ENCODE data around the gene AMDHD1. TPM values are rescaled to one million over a fixed set of nuclear protein-coding genes. Genes with fewer than 3 reads are reported as not detected.

AMDHD1 gene
- total and polyA plus RNA-seq, 2 of the 4 experiments (the other 2 are of a cell fraction), result under 0.01 TPM; not detected in 1

- Histone ChIP-seq H3K14ac (replicated peaks; ENCODE audit: low read depth, low read length) (no peak overlapping the region), H3K9me3 (ENCODE audit: control insufficient read depth, insufficient read depth, low read length) (no peaks in the 10 kb centered on the region), H2BK15ac (ENCODE audit: low read depth, low read length) (no peak overlapping the region), H2BK5ac (ENCODE audit: low read depth, low read length, poor library complexity, severe bottlenecking) (no peak overlapping the region), H4K8ac (ENCODE audit: low read depth in 2 of 2, low read length in 2 of 2) (no peak overlapping the region), H3K27me3 (ENCODE audit: control insufficient read depth, insufficient read depth, low read length) (peaks cover 3% of the 10 kb centered on the region), H3K27ac (ENCODE audit: insufficient read depth, low read length) (no peak overlapping the region), H2BK20ac (ENCODE audit: low read depth, low read length) (no peak overlapping the region), H2AK5ac (ENCODE audit: low read depth, low read length) (no peak overlapping the region), H4K5ac (ENCODE audit: low read depth, low read length) (no peak overlapping the region), H2AFZ (replicated peaks; ENCODE audit: low read length, poor library complexity) (no peak overlapping the region), H2BK120ac (ENCODE audit: low read depth, low read length) (no peak overlapping the region), H3K4me3 (ENCODE audit: insufficient read depth, low read depth, low read length) (no peak overlapping the region), H3K56ac (ENCODE audit: extremely low read depth, insufficient read depth, low read length) (no peak overlapping the region), H3K4me1 (ENCODE audit: control insufficient read depth, insufficient read depth, low read length) (no peaks in the 10 kb centered on the region), H3K18ac (ENCODE audit: low read depth, low read length) (no peak overlapping the region), H3K79me1 (ENCODE audit: low read depth in 1 of 2, low read length in 2 of 2) (no peaks in the 10 kb centered on the region), H3K36me3 (ENCODE audit: control insufficient read depth, insufficient read depth, low read length) (no peaks in the 10 kb centered on the region), H3K9me1 (ENCODE audit: insufficient read depth, low read length) (no peaks in the 10 kb centered on the region), H4K20me1 (ENCODE audit: insufficient read depth, low read length) (no peaks in the 10 kb centered on the region), H4K91ac (ENCODE audit: insufficient read depth, low read depth, low read length) (no peak overlapping the region), H2AK9ac (replicated peaks; ENCODE audit: low read depth, low read length, poor library complexity) (no peak overlapping the region), H3K4me2 (ENCODE audit: low read depth, low read length) (no peak overlapping the region), H3K23ac (ENCODE audit: low read depth, low read length) (no peak overlapping the region), H3K9ac (ENCODE audit: low read depth, low read length) (no peak overlapping the region), H3K4ac (ENCODE audit: low read depth, low read length) (no peak overlapping the region)
- TF ChIP-seq RFX5 (IDR thresholded peaks at IDR 0.05; ENCODE audit: low read depth, low read length), result no peak
- no peak for TF ChIP-seq CHD1 (IDR thresholded peaks at IDR 0.05; ENCODE audit: low read depth, low read length)
- TF ChIP-seq MAFK (IDR thresholded peaks at IDR 0.05; ENCODE audit: low read depth, low read length), result no peak
- no peak for TF ChIP-seq ELK1 (IDR thresholded peaks at IDR 0.05; ENCODE audit: borderline replicate concordance, low read depth, low read length)
- TF ChIP-seq NFE2L2 (IDR thresholded peaks at IDR 0.05; ENCODE audit: low read depth, low read length), result no peak
- TF ChIP-seq RCOR1 (IDR thresholded peaks at IDR 0.05; ENCODE audit: insufficient replicate concordance, low read length), result no peak
- TF ChIP-seq MAZ (IDR thresholded peaks at IDR 0.05; ENCODE audit: borderline replicate concordance, low read depth, low read length), result no peak
- TF ChIP-seq USF2 (IDR thresholded peaks at IDR 0.05; ENCODE audit: low read depth, low read length), result no peak
- TF ChIP-seq RAD21 (IDR thresholded peaks at IDR 0.05; ENCODE audit: low read length), result no peak; the same call in 1 of the 2 replicates
- dilution Hi-C loops (cut with HindIII; ENCODE audit: low sequenced_read_pairs, unreplicated experiment), result no loop called here
- in situ Hi-C loops (cut with MboI; ENCODE audit: low sequenced_read_pairs), result no loop called here
- ChIA-PET POLR2A (ENCODE audit: unreplicated experiment) (no interaction called here), CTCF (no interaction called here)
- DNase-seq (no peak), ATAC-seq (ENCODE audit: low read depth) (no peak)
- intact Hi-C loops (cut with micrococcal nuclease), result no loop called here
- no TSS peak for BruUV-seq (replicated peaks)
- no CpG with 5 or more reads among the region's 2 CpGs for WGBS, 2 experiments (ENCODE audit: extremely low coverage in 2 of 2, insufficient read length in 1 of 2)
Measured at GRCh38 chr12:95963096-95963495, 20.0 kb downstream of the AMDHD1 start.
